NCI-H774 (cell line): ENCODE data around the gene ZC3H15.
"Not testable (repeated sequence)": the region's sequence is repeated elsewhere in the genome, so short reads cannot be mapped to it uniquely, and the experiment has no call there.

Experiments used
- DNase-seq: peaks from one replicate; lab custom pipeline; 2025; lab: John Stamatoyannopoulos, UW

Gene ZC3H15

DNA sequence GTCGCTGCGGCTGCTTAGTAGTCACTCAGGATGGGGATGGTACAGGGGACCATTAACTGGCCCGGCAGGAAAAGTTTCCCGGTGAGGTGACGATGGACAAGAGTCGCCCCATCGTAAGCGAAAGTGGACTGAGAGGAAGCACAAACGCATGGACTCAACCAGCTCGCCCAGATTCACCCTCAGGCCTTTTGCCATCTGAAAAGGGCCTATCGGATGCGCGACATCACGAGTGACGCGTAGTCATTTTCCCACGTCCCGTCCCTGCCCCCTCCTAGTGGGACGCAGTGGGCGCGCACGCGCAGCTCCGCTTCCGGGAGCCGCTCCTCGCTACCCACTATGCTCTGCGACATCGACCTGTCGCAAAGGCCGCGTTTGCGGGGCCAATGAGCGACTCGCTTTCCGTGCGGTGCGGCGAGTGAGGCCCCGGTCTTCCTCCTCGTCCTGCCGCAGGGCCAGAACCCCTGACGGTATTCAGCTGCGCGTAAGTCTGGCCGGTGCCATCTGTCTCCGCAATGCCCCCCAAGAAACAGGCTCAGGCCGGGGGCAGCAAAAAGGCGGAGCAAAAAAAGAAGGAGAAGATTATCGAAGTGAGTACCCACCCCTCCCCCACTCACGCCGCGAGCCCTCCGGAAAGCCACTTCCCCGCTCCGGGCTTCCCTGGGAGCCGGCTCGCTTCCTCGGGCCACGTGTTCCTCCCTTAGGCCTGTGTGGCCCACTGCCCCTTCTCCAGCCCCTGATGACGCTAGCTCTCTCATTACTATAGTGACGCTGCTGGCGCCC is at the start of gene ZC3H15:
ZC3H15 (plus strand) TSS at position 390 of the 780 bp plus-strand sequence; CDS start at position 513, 123 bp downstream.
- DNase-seq: peak; percentile 94

DNA sequence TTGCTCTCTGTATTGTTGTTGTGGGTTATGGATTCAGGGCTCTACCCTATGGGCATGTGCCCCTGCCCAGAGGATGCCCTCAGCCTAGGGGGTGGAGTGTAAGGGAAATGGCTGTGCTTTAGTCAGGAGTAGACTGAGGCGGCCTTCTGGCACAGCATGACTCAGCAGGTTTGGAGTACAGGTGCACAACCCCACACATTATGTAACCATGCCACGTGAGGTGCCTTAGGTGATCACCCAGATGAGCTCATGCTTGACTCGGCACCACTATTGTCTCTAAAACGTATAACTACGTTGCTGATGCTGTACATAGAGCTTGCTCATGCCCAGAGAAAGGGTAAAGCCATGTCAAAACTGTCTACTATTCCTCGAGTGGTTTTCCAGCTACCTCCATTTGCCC is 48.3 kb upstream of the ZC3H15 start:
- no peak for DNase-seq

DNA sequence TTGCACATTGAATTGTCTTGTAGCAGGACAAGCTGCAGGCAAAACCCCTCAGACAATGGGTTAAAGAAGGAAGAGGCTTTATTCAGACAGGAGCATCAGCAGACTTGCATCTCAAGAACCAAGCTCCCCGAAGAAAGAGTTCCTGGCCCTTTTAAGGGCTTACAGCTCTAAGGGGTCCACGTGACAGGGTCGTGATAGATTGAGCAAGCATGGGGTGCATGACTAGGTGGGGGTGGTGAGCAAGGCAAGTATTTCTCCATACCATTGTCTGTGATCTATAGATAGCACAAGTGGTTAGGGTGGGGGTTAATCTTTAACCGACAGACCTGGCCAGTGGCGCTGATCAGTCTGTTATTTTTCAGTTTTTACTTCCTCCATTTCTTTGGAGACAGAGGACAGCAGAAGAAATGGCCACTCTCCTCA is 46.4 kb upstream of the ZC3H15 start:
- DNase-seq: not testable (repeated sequence)

DNA sequence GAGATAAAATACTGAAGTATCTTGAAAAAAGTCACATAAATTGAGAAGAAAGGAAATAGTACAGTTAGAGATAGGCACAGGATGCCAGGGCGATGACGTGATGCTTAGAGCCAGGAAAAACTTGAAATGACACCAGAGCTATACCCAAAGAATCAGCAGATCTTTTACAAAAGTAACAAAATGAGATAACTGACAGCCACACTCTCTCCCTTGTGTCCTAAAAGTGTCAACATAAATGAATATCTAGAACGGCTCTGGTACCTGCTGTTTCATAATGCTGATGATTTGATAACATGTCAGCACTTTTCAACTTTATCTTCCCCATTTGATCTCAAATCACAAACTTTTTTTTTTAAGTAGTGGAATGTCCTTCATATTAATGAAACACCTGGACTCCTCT is 45.6 kb upstream of the ZC3H15 start:
- DNase-seq: no peak

DNA sequence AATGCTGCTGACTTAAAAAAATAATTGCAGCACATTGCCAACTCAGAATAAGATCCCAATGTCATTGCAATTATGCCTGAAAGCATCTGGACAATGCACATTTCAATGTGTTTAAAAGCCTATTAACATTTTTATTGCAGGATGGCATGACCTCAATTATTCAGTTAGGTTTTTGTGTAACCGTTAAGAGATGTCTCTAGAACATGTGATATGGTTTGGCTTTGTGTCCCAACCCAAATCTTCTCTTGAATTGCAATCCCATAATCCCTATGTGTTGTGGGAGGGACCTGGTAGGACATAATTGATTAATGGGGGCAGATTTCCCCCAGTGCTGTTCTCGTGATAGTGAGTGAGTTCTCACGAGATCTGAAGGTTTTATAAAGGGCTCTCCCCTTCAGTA is 43.2 kb upstream of the ZC3H15 start:
- DNase-seq: no peak

DNA sequence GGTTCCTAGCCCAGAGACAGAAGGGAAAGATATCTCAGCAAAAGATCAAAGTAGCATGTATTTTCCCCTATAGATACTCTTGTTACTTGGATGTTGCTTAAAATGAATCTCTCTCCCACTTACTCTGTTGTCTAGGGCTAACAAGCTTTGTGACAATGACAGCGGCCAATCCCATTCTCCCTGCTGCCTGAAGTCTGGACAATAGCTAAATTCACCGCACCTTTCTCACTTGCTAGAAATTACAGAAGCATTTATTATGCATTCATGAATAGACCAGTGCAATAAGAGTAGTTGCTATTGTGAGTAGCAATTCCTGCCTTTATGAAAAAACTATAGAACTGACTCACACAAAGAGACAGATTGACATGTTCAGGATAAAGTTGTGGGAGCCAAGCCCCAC is 42.2 kb upstream of the ZC3H15 start:
- no peak for DNase-seq

DNA sequence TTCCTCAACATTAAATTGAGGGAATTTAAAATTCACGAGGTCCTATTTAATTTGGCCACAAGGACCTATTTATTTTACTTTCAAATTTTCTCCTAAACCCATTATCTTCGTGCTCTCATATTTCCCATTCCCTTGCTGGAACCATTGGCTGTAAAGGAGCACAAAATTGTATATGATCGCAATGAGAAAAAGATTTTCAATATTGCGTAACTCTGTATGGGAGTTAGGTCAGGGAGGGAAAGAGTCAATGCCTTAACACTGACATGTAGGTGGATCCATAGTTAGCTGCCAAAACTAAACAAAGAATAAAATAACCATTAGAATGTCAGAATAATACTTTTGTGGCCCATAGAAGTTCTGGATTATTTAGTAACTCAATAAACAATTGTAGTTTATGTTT is 40.6 kb upstream of the ZC3H15 start:
- no peak for DNase-seq

DNA sequence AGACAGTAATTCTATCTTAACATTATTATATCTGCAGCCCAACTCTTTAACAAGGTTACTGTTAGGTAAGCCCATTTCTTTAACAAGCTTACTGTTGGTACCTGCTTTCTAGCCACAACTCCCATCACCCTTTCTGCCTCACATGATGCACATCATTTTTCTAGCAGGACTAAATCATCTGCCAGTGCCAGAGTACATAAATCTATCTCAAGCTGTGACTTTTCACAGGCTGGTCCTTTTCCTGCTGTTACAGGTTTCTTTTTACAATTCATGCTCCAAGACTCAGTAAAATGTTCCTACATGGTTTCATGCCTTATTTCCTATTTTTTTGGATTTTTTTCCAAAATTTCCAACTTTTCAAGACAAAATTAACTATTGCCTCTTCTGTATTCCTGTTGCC is 30.4 kb upstream of the ZC3H15 start:
- DNase-seq: no peak

DNA sequence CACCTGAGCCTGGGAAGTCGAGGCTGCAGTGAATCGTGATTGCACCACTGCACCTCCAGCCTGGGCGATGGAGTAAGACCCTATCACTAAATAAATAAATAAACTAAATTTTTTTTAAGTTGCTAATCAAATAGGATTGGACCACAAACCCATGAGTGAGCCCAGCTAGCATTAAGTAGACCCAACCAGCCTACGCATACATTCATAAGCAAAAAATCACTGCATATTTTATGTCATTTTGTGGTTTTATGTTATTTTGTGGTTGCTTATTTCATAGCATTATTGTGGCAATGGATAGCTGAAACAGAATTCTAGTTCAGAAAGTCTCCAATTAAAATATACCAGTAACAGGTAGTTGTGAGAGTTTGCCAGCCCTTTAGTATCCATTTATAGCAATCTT is 29.1 kb upstream of the ZC3H15 start:
- no peak for DNase-seq

DNA sequence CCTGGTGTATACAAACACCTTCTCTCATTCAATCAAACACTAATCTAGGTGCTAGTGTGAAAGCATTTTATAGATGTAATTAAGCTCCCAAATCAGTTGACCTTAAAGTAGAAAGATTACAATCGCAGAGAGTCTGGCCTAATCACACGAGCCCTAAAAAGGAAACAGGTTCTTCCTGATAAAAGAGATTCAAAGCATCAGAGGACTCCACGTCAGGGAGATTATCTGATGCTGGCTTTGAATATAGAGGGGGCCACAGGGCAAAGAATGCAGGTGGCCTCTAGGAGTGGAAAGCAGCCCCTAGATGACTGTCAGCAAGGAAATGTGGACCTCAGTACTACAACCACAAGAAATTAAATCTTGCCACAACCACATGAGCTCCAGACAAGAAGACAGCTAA is 28.2 kb upstream of the ZC3H15 start:
- DNase-seq: no peak

DNA sequence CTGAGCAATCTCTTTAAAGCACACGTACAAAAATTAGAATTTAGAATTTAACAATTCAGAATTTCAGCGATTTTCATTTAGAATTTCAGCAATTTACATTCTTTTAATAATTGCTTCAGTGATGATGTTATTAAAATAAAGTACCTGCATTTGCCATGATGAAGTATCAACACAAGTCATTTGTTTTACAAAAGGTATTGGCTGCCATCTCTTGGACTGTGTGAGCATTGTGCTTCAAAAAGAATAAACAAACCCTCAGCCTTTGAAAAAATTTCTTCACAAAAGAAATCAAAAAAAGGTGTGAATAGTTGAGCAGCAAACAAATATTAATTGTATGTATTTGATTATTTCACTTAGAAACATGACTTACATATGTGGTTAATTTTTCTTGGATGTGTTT is 27.1 kb upstream of the ZC3H15 start:
- DNase-seq: peak; percentile 15

DNA sequence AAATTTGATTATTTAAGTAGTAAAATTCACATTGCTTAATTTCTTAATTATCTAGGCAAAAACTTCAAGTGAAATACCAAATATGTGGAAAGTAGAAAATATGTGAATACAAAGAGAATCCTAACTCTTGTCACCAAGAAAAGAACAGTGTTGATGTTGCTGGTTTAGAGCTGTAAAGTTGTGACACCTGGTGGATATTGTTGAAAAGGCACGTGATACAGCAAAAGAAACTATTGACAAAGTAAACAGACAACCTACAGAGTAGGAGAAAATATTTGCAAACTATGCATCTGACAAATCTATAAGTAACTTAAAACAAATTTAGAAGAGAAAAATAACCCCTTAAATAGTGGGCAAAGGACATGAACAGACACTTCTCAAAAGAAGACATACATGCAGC is 25.6 kb upstream of the ZC3H15 start:
- DNase-seq: no peak

DNA sequence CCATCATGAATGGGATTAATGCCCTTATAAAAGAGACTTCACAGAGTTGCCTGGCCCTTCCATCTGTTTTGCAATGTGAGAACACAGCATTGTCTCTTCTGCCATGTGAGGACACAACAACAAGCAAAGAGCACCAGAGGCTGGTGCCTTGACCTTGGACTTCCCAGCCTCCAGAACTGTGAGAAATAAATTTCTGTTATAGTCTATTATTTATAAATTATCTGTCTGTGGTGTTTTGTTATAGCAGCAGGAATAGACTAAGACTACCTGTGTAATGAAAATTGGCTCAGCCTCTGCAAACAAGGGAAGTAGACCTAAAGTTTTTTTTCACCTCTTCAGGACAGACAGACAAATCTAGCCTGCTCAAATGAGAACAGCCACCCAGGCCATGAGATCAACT is 19.3 kb upstream of the ZC3H15 start:
- no peak for DNase-seq

DNA sequence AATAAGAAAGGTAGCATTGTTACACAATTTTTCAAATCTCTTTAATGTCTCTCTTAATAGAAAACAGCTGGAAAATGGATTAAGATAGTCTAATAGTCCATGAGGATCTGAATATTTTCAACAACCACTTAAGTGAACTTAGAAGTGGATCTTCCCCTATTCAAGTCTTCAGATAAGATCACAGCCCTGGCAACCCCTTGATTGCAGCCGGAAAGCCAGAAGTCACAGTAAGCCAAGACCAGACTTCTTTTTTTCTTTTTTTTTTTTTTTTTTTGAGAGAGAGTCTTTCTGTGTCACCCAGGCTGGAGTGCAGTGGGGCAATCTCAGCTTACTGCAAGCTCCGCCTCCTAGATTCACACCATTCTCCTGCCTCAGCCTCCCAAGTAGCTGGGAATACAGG is 18.6 kb upstream of the ZC3H15 start:
- no peak for DNase-seq

DNA sequence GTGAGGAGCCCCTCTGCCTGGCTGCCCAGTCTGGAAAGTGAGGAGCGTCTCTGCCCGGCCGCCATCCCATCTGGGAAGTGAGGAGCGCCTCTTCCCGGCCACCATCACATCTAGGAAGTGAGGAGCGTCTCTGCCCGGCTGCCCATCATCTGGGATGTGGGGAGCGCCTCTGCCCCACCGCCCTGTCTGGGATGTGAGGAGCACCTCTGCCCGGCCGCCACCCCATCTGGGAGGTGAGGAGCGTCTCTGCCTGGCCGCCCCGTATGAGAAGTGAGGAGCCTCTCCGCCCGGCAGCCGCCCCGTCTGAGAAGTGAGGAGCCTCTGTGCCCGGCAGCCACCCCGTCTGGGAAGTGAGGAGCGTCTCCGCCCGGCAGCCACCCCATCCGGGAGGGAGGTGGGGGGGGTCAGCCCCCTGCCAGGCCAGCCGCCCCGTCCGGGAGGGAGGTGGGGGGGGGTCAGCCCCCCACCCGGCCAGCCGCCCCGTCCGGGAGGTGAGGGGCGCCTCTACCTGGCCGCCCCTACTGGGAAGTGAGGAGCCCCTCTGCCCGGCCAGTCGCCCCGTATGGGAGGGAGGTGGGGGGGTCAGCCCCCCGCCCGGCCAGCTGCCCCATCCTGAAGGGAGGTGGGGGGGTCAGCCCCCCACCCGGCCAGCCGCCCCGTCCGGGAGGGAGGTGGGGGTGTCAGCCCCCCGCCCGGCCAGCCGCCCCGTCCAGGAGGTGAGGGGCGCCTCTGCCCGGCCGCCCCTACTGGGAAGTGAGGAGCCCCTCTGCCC is 13.2 kb upstream of the ZC3H15 start:
- not testable (repeated sequence) for DNase-seq

DNA sequence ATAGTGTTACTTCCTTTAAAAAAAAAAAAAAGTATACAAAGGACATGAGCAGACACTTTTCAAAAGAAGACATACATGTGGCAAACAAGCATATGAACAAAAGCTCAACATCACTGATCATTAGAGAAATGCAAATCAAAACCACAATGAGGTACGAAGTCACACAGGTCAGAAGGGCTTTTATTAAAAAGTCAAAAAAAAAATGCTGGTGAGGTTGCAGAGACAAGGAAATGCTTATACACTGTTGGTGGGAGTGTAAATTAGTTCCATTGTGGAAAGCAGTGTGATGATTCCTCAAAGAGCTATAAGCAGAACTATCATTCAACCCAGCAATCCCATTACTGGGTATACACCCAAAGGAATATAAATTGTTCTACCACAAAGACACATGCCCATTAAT is 11.8 kb upstream of the ZC3H15 start:
- DNase-seq: not testable (repeated sequence)

DNA sequence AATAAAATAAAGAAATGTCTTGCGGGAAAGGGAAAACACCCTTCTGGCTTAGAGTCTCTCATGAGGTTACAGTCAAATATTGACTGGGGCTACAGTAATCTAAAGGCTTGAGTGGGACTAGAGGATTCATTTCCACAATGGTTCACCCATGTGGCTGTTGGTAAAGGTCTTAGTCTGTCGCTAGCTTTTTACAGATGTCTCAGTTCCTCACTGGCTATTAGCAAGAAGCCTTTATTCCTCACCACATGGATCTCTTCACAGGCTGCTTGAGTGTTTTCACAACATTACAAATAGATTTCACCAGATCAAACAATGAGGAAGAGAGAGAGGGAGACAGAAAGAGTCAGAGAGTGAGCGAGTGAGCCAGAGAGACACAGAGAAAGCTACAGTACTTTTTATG is 8.3 kb upstream of the ZC3H15 start:
- DNase-seq: peak; percentile 5

DNA sequence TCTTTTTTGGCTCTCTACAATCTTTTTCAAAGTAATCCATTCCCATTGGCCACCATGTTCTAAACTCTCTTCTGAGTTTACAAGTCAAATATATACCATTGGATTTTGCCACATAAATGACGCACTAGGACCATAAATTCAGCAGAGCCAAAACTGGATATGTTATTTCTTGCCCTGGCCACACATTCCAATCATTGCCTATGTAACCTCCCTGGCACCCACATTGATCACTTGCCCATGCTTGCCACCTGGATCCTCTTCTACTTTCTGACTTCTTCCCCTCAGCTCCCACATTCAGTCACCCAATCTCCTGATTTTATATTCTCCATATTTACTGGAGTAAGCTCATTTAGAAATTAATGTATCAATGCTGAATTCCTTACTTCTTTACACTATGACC is 5.1 kb upstream of the ZC3H15 start:
- no peak for DNase-seq

DNA sequence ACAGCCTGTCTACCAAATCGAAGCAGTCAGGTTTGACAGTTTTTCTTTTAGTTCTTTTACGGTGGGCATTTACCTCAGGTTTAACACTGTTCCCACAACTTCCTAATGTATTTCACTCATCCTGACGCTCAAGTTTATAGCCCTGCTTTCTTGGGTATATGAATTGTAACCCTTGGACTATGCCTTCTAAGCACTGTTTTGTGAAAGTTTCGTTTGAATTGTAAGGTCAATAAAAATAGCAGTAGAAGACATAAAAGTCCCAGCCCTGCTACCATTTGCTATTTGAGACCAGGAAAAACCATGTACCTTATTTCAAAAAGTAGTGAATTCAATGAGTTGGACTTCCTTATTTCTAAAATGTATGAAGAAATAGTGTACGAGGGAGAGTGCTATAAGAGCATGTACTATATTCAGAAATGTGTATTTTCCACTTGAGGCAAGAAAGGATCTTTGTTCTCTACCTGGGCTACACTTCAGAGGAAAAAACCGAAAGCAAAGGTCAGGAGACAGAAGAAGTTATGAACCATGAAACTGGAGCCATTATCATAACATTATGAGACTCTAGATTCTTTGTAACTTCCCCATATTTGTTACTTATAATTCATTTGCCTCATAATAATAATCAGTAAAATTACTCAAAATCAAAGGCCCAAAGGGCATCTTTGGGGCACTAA is 1.9 kb upstream of the ZC3H15 start:
- no peak for DNase-seq

DNA sequence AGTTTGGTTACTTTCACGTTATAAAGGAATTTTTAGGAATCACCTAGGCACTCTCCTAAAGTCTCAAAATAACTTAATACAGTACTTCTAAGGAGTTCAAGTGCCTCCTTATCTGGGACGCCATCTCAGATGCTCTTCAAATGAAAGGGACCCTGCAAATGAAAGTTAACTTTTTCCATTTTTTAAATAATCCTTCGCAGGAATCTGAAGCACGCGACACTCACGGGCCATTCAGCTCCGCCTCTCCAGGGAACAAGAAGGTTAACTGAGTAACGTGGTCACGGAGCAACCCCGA is 537 bp upstream of the ZC3H15 start:
- DNase-seq: no peak

DNA sequence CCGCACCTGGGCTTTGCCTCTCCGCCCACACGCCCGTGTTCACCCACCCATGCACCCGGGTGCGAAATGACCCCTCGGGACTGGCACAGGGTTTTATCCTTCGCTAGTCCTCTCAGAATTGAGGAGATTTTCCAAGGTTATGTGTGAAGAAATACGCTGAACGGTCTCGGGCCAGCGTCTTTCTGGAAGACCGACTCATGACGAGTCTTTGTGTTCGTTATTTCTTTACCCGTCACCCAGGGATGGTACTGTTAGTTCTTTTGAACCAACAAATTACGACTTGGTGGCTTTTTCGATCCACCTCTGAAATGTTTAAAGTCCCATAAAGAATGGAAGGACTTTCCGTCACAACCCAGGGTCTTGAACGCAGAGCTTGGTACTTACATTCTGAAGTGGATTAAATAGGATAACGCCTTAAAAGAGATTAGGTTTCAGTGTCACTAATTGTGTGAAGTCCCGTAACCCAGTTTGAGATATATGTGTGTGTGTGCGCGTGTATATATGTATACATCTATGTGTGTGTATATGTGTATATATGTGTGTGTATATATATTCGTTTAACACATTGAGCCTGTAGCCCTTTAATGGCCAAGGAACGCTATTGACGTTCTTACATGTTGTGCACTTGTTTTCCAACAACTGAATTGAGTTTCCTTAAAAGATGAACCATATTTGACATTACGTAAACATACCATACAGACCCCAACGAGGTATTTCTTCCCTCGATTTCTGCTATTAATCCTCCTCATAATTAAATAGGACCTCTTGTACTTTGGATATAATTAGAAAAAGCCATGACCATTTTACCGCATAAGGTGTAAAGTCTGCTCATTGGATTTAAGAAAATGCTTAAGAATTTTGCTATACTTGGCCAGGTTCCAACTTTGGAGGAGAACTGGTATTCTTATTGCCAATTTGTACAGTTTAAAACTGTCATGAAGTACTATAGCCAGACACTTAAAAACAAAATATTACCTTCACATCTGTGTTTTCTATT is 889 bp downstream of the ZC3H15 start:
- DNase-seq: peak; percentile 24

DNA sequence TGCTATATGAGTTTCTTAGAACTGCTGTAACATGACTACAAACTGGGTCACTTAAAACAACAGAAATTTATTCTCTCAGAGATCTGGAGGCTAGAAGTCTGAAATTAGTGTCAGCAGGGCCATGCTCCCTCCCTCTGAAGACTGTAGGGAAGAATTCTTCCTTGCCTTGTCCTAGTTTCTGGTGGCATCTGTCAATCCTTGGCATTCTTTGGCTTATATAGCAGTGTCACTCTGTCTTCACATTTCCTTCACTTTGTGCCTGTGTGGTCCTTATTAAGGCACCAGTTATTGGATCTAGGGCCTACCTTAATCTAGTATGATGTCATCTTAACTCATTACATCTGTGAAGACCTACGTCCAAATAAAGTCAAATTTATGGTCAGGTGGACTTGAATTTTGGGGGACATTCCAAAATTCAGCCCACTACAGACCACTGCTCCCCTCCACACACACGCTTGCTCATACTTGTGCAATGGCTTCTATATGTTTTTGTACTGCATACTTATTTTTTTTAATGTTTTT is 7.6 kb downstream of the ZC3H15 start:
- no peak for DNase-seq
